Smooth muscle cell (in vitro differentiated cells): ENCODE results near the gene FAM3A. TPM values are rescaled to one million over a fixed set of nuclear protein-coding genes. Genes with fewer than 3 reads are reported as not detected.

Source experiments
- DNase-seq: peaks from one replicate; lab custom pipeline; 2025; ENCODE audit not compliant: unreplicated experiment; lab: John Stamatoyannopoulos, UW
- H2AFZ ChIP-seq: fragments of 200-600 bp; sonication (generic); 2 replicates; pipeline ENCODE4 v1.6.0; 2016; ENCODE audit warnings: antibody characterized with exemption, low read depth, mild to moderate bottlenecking
- H3F3A ChIP-seq: fragments of 200-600 bp; sonication (generic); 2 replicates; pipeline ENCODE4 v1.6.0; 2017; ENCODE audit warnings: antibody characterized with exemption, low read depth
- H3K27ac ChIP-seq: fragments of 200-600 bp; sonication (generic); 2 replicates; pipeline ENCODE4 v1.5.1; 2016; ENCODE audit warnings: low read depth, mild to moderate bottlenecking
- H3K27me3 ChIP-seq: fragments of 200-600 bp; sonication (generic); 2 replicates; pipeline ENCODE4 v1.6.1; 2016; ENCODE audit warnings: low read depth, mild to moderate bottlenecking
- H3K36me3 ChIP-seq: fragments of 200-600 bp; sonication (generic); 2 replicates; pipeline ENCODE4 v1.5.1; 2016; ENCODE audit warnings: low read depth
- H3K4me1 ChIP-seq: fragments of 200-600 bp; sonication (generic); 2 replicates; pipeline ENCODE4 v1.5.1; 2016; ENCODE audit warnings: low read depth
- H3K4me2 ChIP-seq: fragments of 200-600 bp; sonication (generic); 2 replicates; pipeline ENCODE4 v1.6.0; 2016; ENCODE audit warnings: mild to moderate bottlenecking
- H3K4me3 ChIP-seq: fragments of 200-600 bp; sonication (generic); 2 replicates; pipeline ENCODE4 v1.5.1; 2016; ENCODE audit warnings: mild to moderate bottlenecking
- H3K79me2 ChIP-seq: fragments of 200-600 bp; sonication (generic); 2 replicates; pipeline ENCODE4 v1.6.0; 2016; ENCODE audit warnings: low read depth, mild to moderate bottlenecking
- H3K9ac ChIP-seq: fragments of 200-600 bp; sonication (generic); 2 replicates; pipeline ENCODE4 v1.6.0; 2016; ENCODE audit warnings: low read depth
- H3K9me3 ChIP-seq: fragments of 200-600 bp; sonication (generic); replicated peaks from 2 replicates; pipeline ENCODE4 v1.5.1; 2016; ENCODE audit warnings: low read depth
- H4K20me1 ChIP-seq: fragments of 200-600 bp; sonication (generic); 2 replicates; pipeline ENCODE4 v1.6.0; 2016; ENCODE audit warnings: low read depth
- CTCF ChIP-seq: fragments of 200-600 bp; sonication (generic); IDR thresholded peaks from 2 replicates; pipeline ENCODE4 v1.5.1; 2017; ENCODE audit warnings: borderline replicate concordance, mild to moderate bottlenecking, antibody characterized with exemption; ENCODE audit not compliant: insufficient read depth, poor library complexity, severe bottlenecking
- WGBS: methylation state at CpG from one replicate; pipeline ENCODE4 v1.1.7; 2016; ENCODE audit warnings: low lambda C conversion rate; 5-methylcytosine and 5-hydroxymethylcytosine counted together
- polyA plus RNA-seq: library from polyadenylated mRNA; unstranded; fragments of >200 nt; fragmentation: Nextera tagmentation; extraction: Ambion mirVana; gene quantifications from 2 replicates; pipeline ENCODE4 v1.2.1, GENCODE V29; 2016
- total RNA-seq: library from RNA; depleted of rRNA; stranded (reverse); fragments of >200 nt; gene quantifications from 2 replicates; pipeline ENCODE4 v1.2.3, GENCODE V29; 2014

The FAM3A gene
- total and polyA plus RNA-seq, 2 experiments from 2014 or later: 13.6 to 49.1 TPM

- H3K79me2 ChIP-seq: no peaks in the 10 kb centered on the region
- no peak for TF ChIP-seq CTCF
- H3K36me3 ChIP-seq: no peaks in the 10 kb centered on the region
- H3K9ac ChIP-seq: no peak overlapping the region
- no peaks in the 10 kb centered on the region for H3F3A ChIP-seq
- H3K9me3 ChIP-seq: no peaks in the 10 kb centered on the region
- H4K20me1 ChIP-seq: peaks cover 17% of the 10 kb centered on the region
- no peak for DNase-seq
- H3K4me3 ChIP-seq: no peak overlapping the region
- no peaks in the 10 kb centered on the region for H3K27me3 ChIP-seq
- H3K27ac ChIP-seq: no peak overlapping the region
- no peaks in the 10 kb centered on the region for H3K4me1 ChIP-seq
- no peak overlapping the region for H3K4me2 ChIP-seq
- H2AFZ ChIP-seq: no peak overlapping the region
- WGBS: 87% methylated on average over 26 of the region's 28 CpGs
These were observed 43.1 kb downstream of the FAM3A start for GRCh38 chrX:154472685-154473632.

- H3K4me2 ChIP-seq: no peak overlapping the region
- H3K36me3 ChIP-seq: no peaks in the 10 kb centered on the region
- no peak for DNase-seq
- no peaks in the 10 kb centered on the region for H3F3A ChIP-seq
- no peak overlapping the region for H3K4me3 ChIP-seq
- no peak overlapping the region for H3K9ac ChIP-seq
- H2AFZ ChIP-seq: no peak overlapping the region
- H3K79me2 ChIP-seq: no peaks in the 10 kb centered on the region
- no peaks in the 10 kb centered on the region for H3K27me3 ChIP-seq
- TF ChIP-seq CTCF: no peak
- H3K9me3 ChIP-seq: no peaks in the 10 kb centered on the region
- no peak overlapping the region for H3K27ac ChIP-seq
- no peaks in the 10 kb centered on the region for H3K4me1 ChIP-seq
- H4K20me1 ChIP-seq: peaks cover 17% of the 10 kb centered on the region
- 88% methylated on average over 20 of the region's 23 CpGs for WGBS
These were observed 44.0 kb downstream of the FAM3A start for GRCh38 chrX:154471839-154472684.

- TF ChIP-seq CTCF: no peak
- no peaks in the 10 kb centered on the region for H3K36me3 ChIP-seq
- H3F3A ChIP-seq: no peaks in the 10 kb centered on the region
- no peaks in the 10 kb centered on the region for H3K9me3 ChIP-seq
- no peaks in the 10 kb centered on the region for H3K79me2 ChIP-seq
- H3K9ac ChIP-seq: no peak overlapping the region
- WGBS: 93% methylated on average over 20 of the region's 23 CpGs
- H2AFZ ChIP-seq: no peak overlapping the region
- no peak overlapping the region for H3K4me3 ChIP-seq
- H3K4me1 ChIP-seq: no peaks in the 10 kb centered on the region
- H3K4me2 ChIP-seq: no peak overlapping the region
- no peaks in the 10 kb centered on the region for H3K27me3 ChIP-seq
- H3K27ac ChIP-seq: no peak overlapping the region
- peaks cover 20% of the 10 kb centered on the region for H4K20me1 ChIP-seq
- no peak for DNase-seq
These were observed 45.0 kb downstream of the FAM3A start for GRCh38 chrX:154470914-154471568.
